Medulla oblongata (tissue), 1 donor: ENCODE measurements around the gene ATP1B2.
"Not testable (repeated sequence)": the region's sequence is repeated elsewhere in the genome, so short reads cannot be mapped to it uniquely, and the experiment has no call there.

ENCODE experiments used
- DNase-seq: peaks from one replicate; pipeline ENCODE4 v3.0.0-alpha.2; 2015; ENCODE audit errors: extremely low spot score

The ATP1B2 gene

GRCh38 chr17:7634384-7634783, 16.3 kb upstream of the ATP1B2 start:
- peak; percentile 78 for DNase-seq

- DNase-seq = no peak
Observed at GRCh38 chr17:7636163-7636562, 14.6 kb upstream of the ATP1B2 start.

- no peak for DNase-seq
Observed at GRCh38 chr17:7640783-7641182, 9.9 kb upstream of the ATP1B2 start.

- DNase-seq = not testable (repeated sequence)
Observed at GRCh38 chr17:7641635-7642034, 9.1 kb upstream of the ATP1B2 start.

GRCh38 chr17:7644775-7645174, 6.0 kb upstream of the ATP1B2 start:
- no peak for DNase-seq

- DNase-seq = no peak
Observed at GRCh38 chr17:7646457-7646856, 4.3 kb upstream of the ATP1B2 start.

GRCh38 chr17:7647018-7647417, 3.7 kb upstream of the ATP1B2 start:
- no peak for DNase-seq

GRCh38 chr17:7651097-7651664, 455 bp downstream of the ATP1B2 start:
- no peak for DNase-seq

- DNase-seq = peak; percentile 56
Observed at GRCh38 chr17:7651665-7652387, 1.1 kb downstream of the ATP1B2 start.

- peak; percentile 37 for DNase-seq
Observed at GRCh38 chr17:7652388-7653356, 1.9 kb downstream of the ATP1B2 start.

GRCh38 chr17:7654832-7655540, 4.3 kb downstream of the ATP1B2 start:
- DNase-seq = no peak

GRCh38 chr17:7655541-7655840, 4.8 kb downstream of the ATP1B2 start:
- DNase-seq = no peak

GRCh38 chr17:7656958-7657609, 6.4 kb downstream of the ATP1B2 start:
- peak; percentile 85 for DNase-seq

GRCh38 chr17:7667656-7668406, 17.1 kb downstream of the ATP1B2 start:
- peak; percentile 90 for DNase-seq

GRCh38 chr17:7668482-7668881, 17.8 kb downstream of the ATP1B2 start:
- DNase-seq = no peak

- DNase-seq = no peak
Observed at GRCh38 chr17:7673239-7673638, 22.5 kb downstream of the ATP1B2 start.

GRCh38 chr17:7674934-7675333, 24.2 kb downstream of the ATP1B2 start:
- DNase-seq = no peak

GRCh38 chr17:7676533-7676932, 25.8 kb downstream of the ATP1B2 start:
- DNase-seq = no peak

GRCh38 chr17:7677388-7678067, 26.8 kb downstream of the ATP1B2 start:
- no peak for DNase-seq

- DNase-seq = peak; percentile 12
Observed at GRCh38 chr17:7684851-7685532, 34.3 kb downstream of the ATP1B2 start.
